SK-N-MC (cell line): ENCODE data around the gene SNX8.

ENCODE experiments used
- DNase-seq: peaks from one replicate; pipeline ENCODE4 v3.0.0-alpha.2; 2011; ENCODE audit warnings: low read depth, low spot score
- H3K27ac ChIP-seq: fragments of 200-600 bp; sonication (generic); 2 replicates; pipeline ENCODE4 v1.5.1; 2016; ENCODE audit warnings: mixed run types
- H3K36me3 ChIP-seq: fragments of 200-600 bp; sonication (generic); 2 replicates; pipeline ENCODE4 v1.6.1; 2017; ENCODE audit warnings: antibody characterized with exemption, low read length, mixed read lengths; ENCODE audit not compliant: insufficient read depth
- H3K4me3 ChIP-seq: fragments of 200-600 bp; sonication (generic); 2 replicates; pipeline ENCODE4 v1.5.1; 2016
- H3K9ac ChIP-seq: fragments of 200-600 bp; sonication (generic); 2 replicates; pipeline ENCODE4 v1.8.0; 2017; ENCODE audit warnings: mixed run types, mixed read lengths; ENCODE audit not compliant: insufficient read length
- H3K9me3 ChIP-seq: fragments of 200-600 bp; sonication (generic); 2 replicates; pipeline ENCODE4 v1.6.1; 2017; ENCODE audit warnings: low read depth, mild to moderate bottlenecking, antibody characterized with exemption, low read length, moderate library complexity, mixed read lengths
- EZH2 ChIP-seq: fragments of 200-600 bp; sonication (generic); IDR thresholded peaks from one replicate; pipeline ENCODE4 v1.6.1; 2017; ENCODE audit warnings: antibody characterized with exemption
- FOXP2 ChIP-seq: optimal IDR thresholded peaks from 2 replicates; pipeline ENCODE3; 2011; ENCODE audit warnings: mild to moderate bottlenecking, moderate library complexity; ENCODE audit not compliant: insufficient read depth; ENCODE audit errors: extremely low read length, control extremely low read depth
- POLR2AphosphoS5 ChIP-seq: IDR thresholded peaks from 2 replicates; pipeline ENCODE4 v1.6.1; 2012; ENCODE audit warnings: mild to moderate bottlenecking, low read depth, low read length, borderline replicate concordance

Gene SNX8

GRCh38 chr7:2213551-2214215 lies 100.6 kb downstream of the SNX8 start:
- Histone ChIP-seq H3K9me3 (no peaks in the 10 kb centered on the region), H3K36me3 (peaks cover 51% of the 10 kb centered on the region; the same call in 1 of the 2 replicates), H3K4me3 (no peak overlapping the region), H3K27ac (no peak overlapping the region), H3K9ac (no peak overlapping the region)
- TF ChIP-seq EZH2 = no peak
- TF ChIP-seq FOXP2 = no peak
- TF ChIP-seq POLR2AphosphoS5 = no peak
- DNase-seq = no peak

GRCh38 chr7:2212906-2213305 lies 101.3 kb downstream of the SNX8 start:
- Histone ChIP-seq H3K36me3 (peaks cover 58% of the 10 kb centered on the region; the same call in 1 of the 2 replicates), H3K27ac (no peak overlapping the region), H3K4me3 (no peak overlapping the region), H3K9ac (no peak overlapping the region), H3K9me3 (no peaks in the 10 kb centered on the region)
- TF ChIP-seq POLR2AphosphoS5 (no peak), EZH2 (no peak), FOXP2 (no peak)
- DNase-seq = no peak

GRCh38 chr7:2211926-2212325 lies 102.3 kb downstream of the SNX8 start:
- Histone ChIP-seq H3K27ac (no peak overlapping the region), H3K9me3 (no peaks in the 10 kb centered on the region), H3K36me3 (peaks cover 55% of the 10 kb centered on the region), H3K9ac (no peak overlapping the region), H3K4me3 (no peak overlapping the region)
- TF ChIP-seq EZH2 (no peak), POLR2AphosphoS5 (no peak), FOXP2 (no peak)
- no peak for DNase-seq

- TF ChIP-seq POLR2AphosphoS5 (no peak), EZH2 (no peak), FOXP2 (no peak)
- no peak overlapping the region for H3K4me3 ChIP-seq
- no peak overlapping the region for H3K27ac ChIP-seq
- no peaks in the 10 kb centered on the region for H3K9me3 ChIP-seq
- no peak overlapping the region for H3K9ac ChIP-seq
- no peak for DNase-seq
- H3K36me3 ChIP-seq = peaks cover 49% of the 10 kb centered on the region
Observed at GRCh38 chr7:2211259-2211880, 102.9 kb downstream of the SNX8 start.

- DNase-seq = no peak
- H3K9ac ChIP-seq = no peak overlapping the region
- no peak for TF ChIP-seq FOXP2
- no peak for TF ChIP-seq EZH2
- TF ChIP-seq POLR2AphosphoS5 = no peak
- no peaks in the 10 kb centered on the region for H3K9me3 ChIP-seq
- H3K27ac ChIP-seq = no peak overlapping the region
- H3K4me3 ChIP-seq = no peak overlapping the region
- H3K36me3 ChIP-seq = peaks cover 42% of the 10 kb centered on the region
Observed at GRCh38 chr7:2210551-2211258, 103.5 kb downstream of the SNX8 start.

- DNase-seq = no peak
- Histone ChIP-seq H3K4me3 (no peak overlapping the region), H3K9ac (no peak overlapping the region), H3K36me3 (peaks cover 38% of the 10 kb centered on the region), H3K9me3 (no peaks in the 10 kb centered on the region), H3K27ac (no peak overlapping the region)
- TF ChIP-seq FOXP2 (no peak), POLR2AphosphoS5 (no peak), EZH2 (no peak)
Observed at GRCh38 chr7:2209961-2210323, 104.3 kb downstream of the SNX8 start.

- Histone ChIP-seq H3K9ac (no peak overlapping the region), H3K4me3 (no peak overlapping the region), H3K9me3 (no peaks in the 10 kb centered on the region), H3K27ac (no peak overlapping the region), H3K36me3 (peaks cover 34% of the 10 kb centered on the region)
- no peak for DNase-seq
- TF ChIP-seq POLR2AphosphoS5 (no peak), EZH2 (no peak)
Observed at GRCh38 chr7:2209146-2209960, 104.9 kb downstream of the SNX8 start.

- no peak for TF ChIP-seq FOXP2
- no peak for TF ChIP-seq EZH2
- no peak for TF ChIP-seq POLR2AphosphoS5
- Histone ChIP-seq H3K9me3 (no peaks in the 10 kb centered on the region), H3K4me3 (no peak overlapping the region), H3K27ac (no peak overlapping the region), H3K36me3 (peaks cover 31% of the 10 kb centered on the region), H3K9ac (no peak overlapping the region)
- DNase-seq = no peak
Observed at GRCh38 chr7:2208712-2209111, 105.5 kb downstream of the SNX8 start.
